Activated CD4-positive, CD25-positive, alpha-beta regulatory T cell treated with anti-CD3 and anti-CD28 coated beads, Interleukin-2, amount 50 U/mL, for 16 hours (primary cell): Measurements from ENCODE around the gene SLC12A6.
"Not testable (repeated sequence)": the region's sequence is repeated elsewhere in the genome, so short reads cannot be mapped to it uniquely, and the experiment has no call there.

Experiments used
- DNase-seq: peaks from one replicate; pipeline ENCODE4 v3.0.0-alpha.2; 2020; ENCODE audit warnings: low read depth, low spot score

Gene SLC12A6

DNA sequence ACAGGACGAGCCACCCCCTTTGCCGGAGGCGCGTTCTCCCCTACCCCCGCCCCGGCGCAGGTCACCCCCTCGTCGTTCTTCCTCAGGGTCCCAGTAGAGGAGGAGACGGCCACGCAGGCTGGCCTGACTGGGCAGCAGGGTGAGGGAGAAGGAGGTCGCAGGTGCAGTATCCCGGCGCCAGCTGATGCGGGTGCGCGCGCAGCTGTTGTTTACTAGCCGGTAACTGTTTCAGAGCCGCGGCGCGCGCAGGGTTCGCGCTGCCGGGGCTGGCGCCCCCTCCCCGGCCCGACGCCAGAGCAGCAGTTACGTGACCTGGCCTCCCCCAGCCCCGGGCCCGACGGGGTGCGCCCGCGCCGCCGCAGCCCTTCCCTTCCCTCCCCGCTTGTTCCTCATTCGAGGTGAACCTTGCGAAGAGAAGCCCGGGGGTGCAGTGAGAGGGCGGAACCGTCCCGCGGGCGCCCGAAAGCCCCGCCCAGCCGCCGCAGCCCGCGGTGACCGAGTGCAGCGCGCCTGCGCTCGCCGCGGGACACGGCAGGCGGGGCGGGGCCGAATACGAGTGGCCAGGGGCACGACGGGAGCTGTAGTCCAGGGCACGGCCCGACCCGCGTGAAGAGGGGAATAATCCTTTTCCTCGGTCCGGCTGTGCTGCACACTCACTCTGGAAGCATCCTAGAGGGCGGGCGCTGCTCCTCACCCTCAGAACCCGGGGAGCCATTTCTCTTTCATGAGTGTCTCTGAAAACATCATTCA lies at the start of gene SLC12A6:
Gene SLC12A6 (minus strand): TSS at position 225 of the 750 bp plus-strand sequence. CDS start 1,101 bp downstream, outside the sequence.
- peak; percentile 79 for DNase-seq

DNA sequence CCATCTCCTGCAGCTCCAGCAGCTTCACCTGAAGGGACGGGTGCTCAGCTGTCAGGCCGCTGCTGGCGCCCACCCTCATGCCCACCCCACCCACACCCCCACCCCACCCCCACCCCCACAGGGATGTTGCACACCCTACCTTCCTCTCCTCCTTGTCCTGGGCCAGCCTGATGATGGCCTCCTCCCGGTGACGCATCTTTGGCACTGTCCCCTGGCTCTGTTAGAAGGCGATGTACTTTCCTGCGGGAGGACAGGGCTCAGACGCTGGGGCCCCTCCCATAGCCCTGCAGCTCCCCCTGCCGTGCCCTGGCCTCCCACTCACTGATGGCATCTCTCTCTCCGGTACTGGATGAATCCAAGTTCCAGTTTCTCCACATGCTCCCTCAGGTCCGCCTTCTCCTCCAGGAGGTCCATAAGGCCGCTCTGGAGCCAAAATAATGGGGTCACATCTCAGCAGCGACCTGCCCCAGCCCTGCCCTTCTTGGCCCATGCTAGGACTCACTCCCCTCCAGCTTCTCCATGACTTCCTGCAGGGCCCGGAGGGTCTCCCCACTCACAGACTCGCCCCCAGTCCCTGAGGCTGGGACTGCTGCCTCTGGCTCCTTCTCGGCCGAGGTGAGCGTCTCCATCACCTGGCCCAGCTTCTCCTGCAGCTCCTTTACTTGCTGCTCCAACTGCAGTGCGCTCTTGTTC lies 44.4 kb upstream of the SLC12A6 start:
- DNase-seq = not testable (repeated sequence)

GRCh38 chr15:34380491-34380890 lies 42.9 kb upstream of the SLC12A6 start:
- not testable (repeated sequence) for DNase-seq

DNA sequence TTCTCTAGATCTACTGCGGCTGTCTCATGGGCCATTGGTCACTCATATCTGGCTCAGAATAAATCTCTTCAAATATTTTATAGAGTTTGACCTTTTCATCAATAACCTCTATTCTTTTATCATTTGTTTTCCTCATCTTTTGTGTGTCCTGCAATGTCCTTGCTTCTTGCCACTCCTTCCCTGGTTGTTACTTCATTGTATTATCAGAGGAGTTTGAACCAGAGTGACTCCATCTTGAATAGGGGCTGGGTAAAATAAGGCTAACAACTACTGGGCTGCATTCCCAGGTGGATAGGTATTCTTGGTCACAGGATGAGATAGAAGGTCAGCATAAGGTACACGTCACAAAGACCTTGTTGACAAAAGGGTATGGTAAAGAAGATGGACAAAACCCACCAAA lies 39.3 kb upstream of the SLC12A6 start:
- no peak for DNase-seq

DNA sequence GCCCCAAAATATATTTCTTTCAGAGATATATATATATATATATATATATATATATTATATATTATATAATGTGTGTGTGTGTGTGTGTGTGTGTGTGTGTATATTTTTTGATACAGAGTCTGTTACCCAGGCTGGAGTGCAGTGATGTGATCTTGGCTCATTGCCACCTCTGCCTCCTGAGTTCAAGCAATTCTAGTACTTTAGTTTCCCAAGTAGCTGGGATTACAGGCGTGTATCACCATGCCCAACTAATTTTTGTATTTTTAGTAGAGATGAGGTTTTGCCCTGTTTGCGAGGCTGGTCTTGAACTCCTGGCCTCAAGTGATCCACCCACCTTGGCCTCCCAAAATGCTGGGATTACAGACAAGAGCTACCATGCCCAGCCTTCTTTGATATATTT lies 38.0 kb upstream of the SLC12A6 start:
- not testable (repeated sequence) for DNase-seq

GRCh38 chr15:34374816-34375215 lies 37.2 kb upstream of the SLC12A6 start:
- DNase-seq = no peak

DNA sequence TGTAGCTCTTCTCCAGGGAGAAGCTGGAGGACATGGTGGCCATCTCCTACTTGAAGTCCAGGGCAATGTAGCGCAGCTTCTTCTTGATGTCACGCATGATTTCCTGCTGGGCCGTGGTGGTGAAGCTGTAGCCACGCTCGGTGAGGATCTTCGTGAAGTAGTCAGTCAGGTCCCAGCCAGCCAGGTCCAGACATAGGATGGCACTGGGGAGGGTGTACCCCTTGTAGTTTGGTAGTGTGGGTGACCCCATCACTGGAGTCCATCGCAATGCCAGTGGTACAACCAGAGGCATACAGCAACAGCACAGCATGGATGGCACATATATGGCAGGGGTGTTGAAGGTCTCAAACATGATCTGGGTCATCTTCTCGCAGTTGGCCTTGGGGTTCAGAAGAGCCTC lies 36.4 kb upstream of the SLC12A6 start:
- DNase-seq = no peak

DNA sequence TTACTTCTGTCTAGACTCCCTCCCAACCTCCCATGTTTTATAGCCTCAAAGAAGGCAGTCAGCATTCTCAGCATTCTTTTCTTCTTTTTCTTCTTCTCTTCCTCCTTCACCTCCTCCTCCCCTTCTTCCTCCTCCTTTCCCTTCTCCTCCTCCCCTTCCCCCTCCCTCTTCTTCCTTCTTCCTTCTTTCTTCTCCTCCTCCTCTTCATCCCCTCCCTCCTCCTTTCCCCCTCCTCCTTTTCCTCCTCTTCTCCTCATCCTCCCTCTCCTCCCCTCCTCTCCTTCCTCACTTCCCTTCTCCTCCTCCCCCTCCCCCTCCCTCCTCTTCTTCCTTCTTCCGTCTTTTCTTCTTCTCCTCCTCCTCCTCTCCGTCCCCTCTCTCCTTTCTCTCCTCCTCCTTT lies 33.1 kb upstream of the SLC12A6 start:
- DNase-seq = no peak

DNA sequence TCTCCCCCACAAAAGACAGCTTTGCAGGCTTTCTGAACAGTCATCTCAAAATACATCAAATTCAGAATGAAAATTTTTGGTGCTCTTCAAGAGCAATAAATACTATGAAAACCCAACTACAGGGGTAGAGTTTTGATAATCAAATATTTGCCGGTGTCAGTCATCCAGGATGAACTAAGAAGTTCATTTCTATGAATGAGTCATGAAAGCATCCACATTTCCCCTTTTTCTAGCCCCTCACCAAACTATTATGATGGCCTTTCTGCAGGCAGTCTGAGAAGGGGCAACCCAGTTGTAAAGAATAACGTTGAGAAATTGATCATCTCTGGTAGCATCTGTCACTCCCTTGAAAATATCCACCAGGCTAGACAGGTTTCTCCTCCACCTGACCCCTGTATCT lies 32.5 kb upstream of the SLC12A6 start:
- DNase-seq = no peak

GRCh38 chr15:34367101-34368081 lies 29.8 kb upstream of the SLC12A6 start, which contains the start of gene LPCAT4:
TSS of gene LPCAT4 (minus strand) at chr15:34367196. CDS start at chr15:34367100, 96 bp downstream.
- DNase-seq = peak; percentile 77

- peak; percentile 30 for DNase-seq
These were observed 28.9 kb upstream of the SLC12A6 start for GRCh38 chr15:34366271-34367065.

DNA sequence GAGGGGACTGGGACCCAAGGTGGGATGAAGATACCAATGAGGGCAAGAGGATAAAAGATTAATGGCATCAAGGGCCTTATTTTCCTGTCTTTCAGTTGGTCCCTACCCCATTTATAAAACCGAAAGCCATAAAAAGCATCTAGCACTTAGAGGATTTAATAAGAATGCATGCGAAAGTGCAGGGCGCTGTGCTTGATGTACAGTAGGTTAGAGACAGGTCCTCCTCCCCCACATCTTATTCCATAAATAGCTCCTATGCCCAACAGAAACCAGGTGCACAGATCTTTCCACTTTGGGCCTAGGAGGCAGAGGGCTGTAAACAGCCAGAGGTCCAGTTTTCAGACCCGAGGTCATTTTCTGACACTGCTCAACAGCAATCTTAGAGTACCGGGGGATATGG lies 28.3 kb upstream of the SLC12A6 start:
- no peak for DNase-seq

GRCh38 chr15:34365091-34365825 lies 27.7 kb upstream of the SLC12A6 start:
- DNase-seq = no peak

DNA sequence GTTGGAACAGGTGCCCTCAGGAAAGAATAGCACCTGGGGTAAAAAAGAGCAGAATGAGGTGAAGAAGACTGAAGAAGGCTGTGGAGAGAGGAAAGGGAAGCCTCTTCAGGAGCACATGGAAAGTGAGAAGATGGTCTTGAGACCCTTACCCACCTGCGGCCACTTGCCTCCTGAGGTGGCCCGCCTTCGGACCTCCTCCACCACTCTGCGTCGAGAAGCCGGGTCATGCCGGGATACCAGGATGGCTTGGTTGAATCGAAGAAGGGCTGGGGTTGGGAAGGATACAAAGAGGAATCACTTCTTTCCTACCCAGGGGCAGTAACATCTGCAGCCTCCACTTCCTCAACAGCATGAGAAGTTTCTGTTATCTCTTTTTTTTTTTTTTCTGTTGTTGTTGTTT lies 26.5 kb upstream of the SLC12A6 start:
- DNase-seq = no peak

- DNase-seq = no peak
These were observed 24.6 kb upstream of the SLC12A6 start for GRCh38 chr15:34362047-34362773.

DNA sequence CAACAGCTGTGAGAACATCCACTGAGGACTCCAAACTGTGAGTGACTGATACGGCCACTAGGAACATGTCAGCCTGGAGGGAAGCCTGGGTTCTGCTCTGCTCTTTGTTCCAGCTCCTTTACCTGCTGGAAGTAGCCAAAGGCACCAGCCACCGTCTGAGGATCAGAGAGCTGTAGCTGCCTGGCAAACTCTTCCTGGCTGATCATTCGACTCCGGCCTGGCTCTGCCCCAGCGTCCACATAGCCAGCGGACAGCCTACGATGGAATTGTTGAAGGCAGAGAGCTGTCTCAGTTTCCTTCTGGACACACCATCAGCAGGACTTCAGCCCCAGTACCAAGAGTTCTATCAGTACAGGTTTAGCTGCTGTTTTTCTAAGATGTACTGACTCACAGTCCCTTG lies 23.7 kb upstream of the SLC12A6 start:
- DNase-seq = no peak

GRCh38 chr15:34360298-34360697 lies 22.7 kb upstream of the SLC12A6 start:
- DNase-seq = no peak

GRCh38 chr15:34359416-34359815 lies 21.8 kb upstream of the SLC12A6 start:
- DNase-seq = no peak

DNA sequence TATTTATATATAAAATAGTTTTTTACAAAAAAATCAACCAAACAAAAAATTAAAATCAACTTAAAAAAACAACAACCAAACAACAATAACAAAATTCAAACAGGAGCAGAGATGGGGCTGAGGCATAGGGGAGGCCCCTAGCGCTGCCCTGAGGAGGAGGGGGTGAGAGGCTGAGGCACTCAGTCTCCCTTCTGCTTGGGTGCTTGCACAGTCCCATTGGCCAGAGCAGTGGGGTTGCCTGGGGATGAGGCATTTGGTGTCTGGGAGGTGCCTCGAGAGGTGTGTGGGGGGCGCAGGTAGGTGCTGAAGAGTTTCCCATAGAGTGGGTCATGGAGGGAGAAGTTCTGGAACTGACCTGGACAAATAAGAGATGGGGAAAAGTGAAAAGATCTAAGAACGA lies 21.4 kb upstream of the SLC12A6 start:
- no peak for DNase-seq

- no peak for DNase-seq
These were observed 20.8 kb upstream of the SLC12A6 start for GRCh38 chr15:34358367-34358766.
